Fibroblast of lung (primary cell): ENCODE data around the gene PCDH7. TPM values are rescaled to one million over a fixed set of nuclear protein-coding genes. Genes with fewer than 3 reads are reported as not detected.
A peak's percentile ranks its signal among the peaks of the same experiment; 100 is the strongest.

ENCODE experiments used
- DNase-seq, 2 donors: peaks; one replicate each; pipeline versions ENCODE4 v3.0.0 to v3.0.0-alpha.2; 2010; ENCODE audit warnings: low read depth in 2 of 2
- H2AFZ ChIP-seq: 2 replicates; pipeline ENCODE4 v1.5.1; 2012; ENCODE audit warnings: low read length, control low read depth, inconsistent platforms
- H3K27ac ChIP-seq: 2 replicates; pipeline ENCODE4 v1.5.1; 2011; ENCODE audit warnings: low read length, control low read depth; ENCODE audit not compliant: insufficient read depth
- H3K27me3 ChIP-seq: 2 replicates; pipeline ENCODE4 v1.5.1; 2011; ENCODE audit warnings: mild to moderate bottlenecking, low read length; ENCODE audit not compliant: control insufficient read depth, insufficient read depth
- H3K36me3 ChIP-seq: 2 replicates; pipeline ENCODE4 v1.5.1; 2011; ENCODE audit warnings: low read length; ENCODE audit not compliant: control insufficient read depth, insufficient read depth
- H3K4me1 ChIP-seq: 2 replicates; pipeline ENCODE4 v1.5.1; 2011; ENCODE audit warnings: low read length; ENCODE audit not compliant: control insufficient read depth, insufficient read depth; ENCODE audit errors: extremely low read depth
- H3K4me2 ChIP-seq: 2 replicates; pipeline ENCODE4 v1.5.1; 2011; ENCODE audit warnings: low read length, control low read depth; ENCODE audit not compliant: insufficient read depth; ENCODE audit errors: extremely low read depth
- H3K4me3 ChIP-seq, 4 experiments: fragments of 200-600 bp in 1 of 4; sonication (generic) in 1 of 4; replicated peaks in 1 of 4; 2 replicates each; pipeline ENCODE4 v1.5.1; 2011 to 2016; ENCODE audit warnings: low read length in 4 of 4, low read depth in 3 of 4, mild to moderate bottlenecking in 3 of 4, control low read depth in 2 of 4, inconsistent platforms in 1 of 4, mixed read lengths in 1 of 4; ENCODE audit not compliant: insufficient read depth in 1 of 4; ENCODE audit errors: control extremely low read depth in 1 of 4
- H3K79me2 ChIP-seq: 2 replicates; pipeline ENCODE4 v1.5.1; 2012; ENCODE audit warnings: mild to moderate bottlenecking, low read length, inconsistent platforms; ENCODE audit not compliant: control insufficient read depth, insufficient read depth
- H3K9ac ChIP-seq: 2 replicates; pipeline ENCODE4 v1.5.1; 2011; ENCODE audit warnings: mild to moderate bottlenecking, low read length, control low read depth; ENCODE audit not compliant: insufficient read depth
- H3K9me3 ChIP-seq: 2 replicates; pipeline ENCODE4 v1.5.1; 2012; ENCODE audit warnings: low read depth, low read length; ENCODE audit not compliant: control insufficient read depth, insufficient read depth
- H4K20me1 ChIP-seq: 2 replicates; pipeline ENCODE4 v1.5.1; 2011; ENCODE audit warnings: low read length; ENCODE audit not compliant: control insufficient read depth, insufficient read depth; ENCODE audit errors: extremely low read depth
- CTCF ChIP-seq, 2 donors: IDR thresholded peaks in 1 of 2; conservative IDR thresholded peaks in 1 of 2; 1 replicate in 1 of 2; 2 replicates in 1 of 2; pipeline ENCODE4 v1.5.1; 2011 to 2012; ENCODE audit warnings: low read length in 2 of 2, control low read depth in 1 of 2, inconsistent platforms in 1 of 2, low read depth in 1 of 2, mild to moderate bottlenecking in 1 of 2
- EZH2 ChIP-seq: IDR thresholded peaks from 2 replicates; pipeline ENCODE4 v1.5.1; 2012; ENCODE audit warnings: low read length, control low read depth, mild to moderate bottlenecking; ENCODE audit errors: missing control alignments
- polyA minus RNA-seq: library from RNA; depleted of rRNA, polyadenylated mRNA; stranded (reverse); fragments of >200 nt; gene quantifications from 2 replicates; pipeline ENCODE4 v1.2.3, GENCODE V29; 2011; ENCODE audit warnings: low replicate concordance
- polyA plus RNA-seq, 2 donors: library from polyadenylated mRNA; depleted of rRNA in 1 of 2; stranded (reverse) in 1 of 2; unstranded in 1 of 2; fragments of >200 nt; gene quantifications; 2 replicates each; pipeline ENCODE4 v1.2.1, GENCODE V29; 2011 to 2012; ENCODE audit warnings: missing spikeins in 1 of 2
- total RNA-seq: library from RNA; depleted of rRNA; stranded (reverse); fragments of >200 nt; gene quantifications from 2 replicates; pipeline ENCODE4 v1.2.1, GENCODE V29; 2014

PCDH7 gene
- total RNA-seq (2.3 and 9.0 TPM in 2 replicates), polyA plus RNA-seq (20.3 and 21.4 TPM in 2 replicates), polyA minus RNA-seq (36.1 and 66.3 TPM in 2 replicates)
- polyA plus RNA-seq (2012) = 16.7 and 18.5 TPM in 2 replicates

- peak within 1 kb of the TSS; percentile 93 for H2AFZ ChIP-seq
- peak within 1 kb of the TSS; percentile 59 to 86 (median 71) for H3K4me3 ChIP-seq
- H3K79me2 ChIP-seq = peaks cover 27% of the 10 kb centered on the region
- peak within 1 kb of the TSS; percentile 57 for H3K27ac ChIP-seq
- H3K36me3 ChIP-seq = no peaks in the 10 kb centered on the region
- H3K9ac ChIP-seq = peak within 1 kb of the TSS; percentile 60
- peak; percentile 83 for DNase-seq
- no peaks in the 10 kb centered on the region for H3K27me3 ChIP-seq
- H4K20me1 ChIP-seq = no peaks in the 10 kb centered on the region
- no peaks in the 10 kb centered on the region for H3K4me1 ChIP-seq
- H3K4me2 ChIP-seq = peak within 1 kb of the TSS; percentile 93
- H3K9me3 ChIP-seq = no peaks in the 10 kb centered on the region
- no peak for TF ChIP-seq CTCF (conservative IDR thresholded peaks at IDR 0.05 in 1 of 2, IDR thresholded peaks at IDR 0.05 in 1 of 2; ENCODE audit: low read depth in 1 of 2, low read length in 2 of 2)
- peak; percentile 45 for TF ChIP-seq EZH2
Observed at GRCh38 chr4:30720021-30720660, at the start of gene PCDH7. Gene PCDH7, plus strand, starts transcription at chr4:30720369. Its CDS starts 1,054 bp downstream, at chr4:30721423.

DNA sequence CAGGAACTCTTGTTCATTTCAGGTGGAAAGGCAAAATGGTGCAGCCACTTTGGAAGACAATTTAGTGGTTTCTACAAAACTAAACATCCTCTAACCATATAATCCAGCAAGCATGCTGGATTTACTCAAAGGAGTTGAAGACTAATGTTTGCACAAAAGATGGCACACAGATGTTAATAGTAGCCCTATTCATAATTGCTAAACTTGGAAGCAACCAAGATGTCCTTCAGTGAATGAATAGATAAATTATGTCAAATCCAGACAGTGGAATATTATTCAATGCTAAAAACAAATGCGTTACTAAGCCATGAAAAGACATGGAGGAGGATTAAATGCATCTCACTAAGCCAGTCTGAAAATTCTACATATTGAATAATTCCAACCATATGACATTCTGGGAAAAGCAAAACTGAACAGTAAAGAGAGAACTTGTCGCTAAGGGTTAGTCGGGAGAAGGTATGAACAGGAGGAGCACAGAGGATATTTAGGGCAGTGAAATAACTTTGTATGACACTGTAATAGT lies 48.2 kb upstream of the PCDH7 start:
- Histone ChIP-seq H3K36me3 (no peaks in the 10 kb centered on the region), H4K20me1 (no peaks in the 10 kb centered on the region), H2AFZ (no peak overlapping the region), H3K9ac (no peak overlapping the region), H3K4me2 (no peak overlapping the region), H3K79me2 (no peaks in the 10 kb centered on the region), H3K4me3 (no peak overlapping the region), H3K27me3 (no peaks in the 10 kb centered on the region), H3K27ac (no peak overlapping the region), H3K9me3 (no peaks in the 10 kb centered on the region), H3K4me1 (no peaks in the 10 kb centered on the region)
- no peak for DNase-seq
- TF ChIP-seq CTCF (conservative IDR thresholded peaks at IDR 0.05 in 1 of 2, IDR thresholded peaks at IDR 0.05 in 1 of 2; ENCODE audit: low read depth in 1 of 2, low read length in 2 of 2) (no peak), EZH2 (no peak)

- TF ChIP-seq CTCF (conservative IDR thresholded peaks at IDR 0.05 in 1 of 2, IDR thresholded peaks at IDR 0.05 in 1 of 2; ENCODE audit: low read depth in 1 of 2, low read length in 2 of 2) = no peak
- no peak for TF ChIP-seq EZH2
- Histone ChIP-seq H3K9me3 (no peaks in the 10 kb centered on the region), H3K27me3 (no peaks in the 10 kb centered on the region), H3K4me3 (no peak overlapping the region), H2AFZ (no peak overlapping the region), H3K27ac (no peak overlapping the region), H3K36me3 (no peaks in the 10 kb centered on the region), H3K9ac (no peak overlapping the region), H3K4me2 (no peak overlapping the region), H3K4me1 (no peaks in the 10 kb centered on the region), H3K79me2 (no peaks in the 10 kb centered on the region), H4K20me1 (no peaks in the 10 kb centered on the region)
- peak in 1 of 2 donors; percentile 2 for DNase-seq
Observed at GRCh38 chr4:30696191-30696590, 24.0 kb upstream of the PCDH7 start.
